Karpas-422 (cell line): ENCODE data around the gene MYH8. TPM values are rescaled to one million over a fixed set of nuclear protein-coding genes. Genes with fewer than 3 reads are reported as not detected.
A peak's percentile ranks its signal among the peaks of the same experiment; 100 is the strongest.

ENCODE experiments used
- DNase-seq: peaks from one replicate; pipeline ENCODE4 v3.0.0-alpha.2; 2015
- H2AFZ ChIP-seq: fragments of 200-600 bp; sonication (generic); 2 replicates; pipeline ENCODE4 v1.6.1; 2014; ENCODE audit warnings: antibody characterized with exemption, low read length, mixed read lengths
- H3K27ac ChIP-seq: fragments of 200-600 bp; sonication (generic); 2 replicates; pipeline ENCODE4 v1.5.1; 2014; ENCODE audit warnings: mild to moderate bottlenecking, low read length, moderate library complexity
- H3K27me3 ChIP-seq: fragments of 200-600 bp; sonication (generic); 2 replicates; pipeline ENCODE4 v1.6.1; 2014; ENCODE audit warnings: low read length, mixed read lengths
- H3K36me3 ChIP-seq: fragments of 200-600 bp; sonication (generic); 2 replicates; pipeline ENCODE4 v1.6.1; 2014; ENCODE audit warnings: low read length, mixed read lengths; ENCODE audit not compliant: insufficient read depth
- H3K4me1 ChIP-seq: fragments of 200-600 bp; sonication (generic); 2 replicates; pipeline ENCODE4 v1.6.1; 2014; ENCODE audit warnings: mild to moderate bottlenecking, low read length, mixed read lengths
- H3K4me2 ChIP-seq: fragments of 200-600 bp; sonication (generic); 2 replicates; pipeline ENCODE4 v1.6.1; 2014; ENCODE audit warnings: low read length, low read depth, mild to moderate bottlenecking; ENCODE audit not compliant: poor library complexity, severe bottlenecking
- H3K4me3 ChIP-seq: fragments of 200-600 bp; sonication (generic); 2 replicates; pipeline ENCODE4 v1.5.1; 2014; ENCODE audit warnings: mild to moderate bottlenecking, antibody characterized with exemption, low read length, mixed read lengths
- H3K79me2 ChIP-seq: fragments of 200-600 bp; sonication (generic); 2 replicates; pipeline ENCODE4 v1.6.1; 2014; ENCODE audit warnings: mild to moderate bottlenecking, low read length, mixed read lengths
- H3K9ac ChIP-seq: fragments of 200-600 bp; sonication (generic); 2 replicates; pipeline ENCODE4 v1.6.0; 2014; ENCODE audit warnings: low read length
- H3K9me2 ChIP-seq: fragments of 200-600 bp; sonication (generic), shearing (Covaris generic); replicated peaks from 2 replicates; pipeline ENCODE4 v1.6.0; 2014; ENCODE audit warnings: mild to moderate bottlenecking, low read length, moderate library complexity; ENCODE audit not compliant: insufficient read depth
- H3K9me3 ChIP-seq: fragments of 300-700, 200-600 bp; sonication (generic); 2 replicates; pipeline ENCODE4 v1.6.1; 2014; ENCODE audit warnings: low read length, mixed read lengths
- H4K20me1 ChIP-seq: fragments of 200-600 bp; sonication (generic); 2 replicates; pipeline ENCODE4 v1.6.1; 2014; ENCODE audit warnings: mild to moderate bottlenecking, antibody characterized with exemption, low read length, low read depth; ENCODE audit not compliant: insufficient read depth
- total RNA-seq: library from RNA; depleted of rRNA; stranded (reverse); fragments of >200 nt; shearing (Covaris generic); gene quantifications from 2 replicates; pipeline ENCODE4 v1.2.3, GENCODE V29; 2014; ENCODE audit warnings: low replicate concordance

Gene MYH8
- total RNA-seq, 1 experiment from 2014 or later: not detected

DNA sequence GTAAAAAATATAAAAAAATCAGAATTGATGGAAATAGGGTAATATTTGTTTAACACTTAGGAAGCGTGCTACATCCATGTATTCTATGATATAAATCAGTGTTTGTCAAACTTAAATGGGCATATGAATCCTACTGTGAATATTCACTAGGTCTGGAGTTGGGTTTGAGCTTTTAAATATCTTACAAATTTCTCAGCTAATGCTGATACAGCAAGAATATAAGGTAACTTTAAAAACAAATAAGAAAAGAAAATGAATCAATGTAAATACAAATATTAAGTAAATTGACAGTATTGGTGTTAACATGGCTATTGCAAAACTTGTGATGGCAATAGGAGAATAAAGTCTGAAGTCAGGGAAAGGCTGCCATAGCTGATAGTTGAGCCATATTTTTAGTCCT lies 52.5 kb downstream of the MYH8 start:
- Histone ChIP-seq H3K4me1 (no peaks in the 10 kb centered on the region), H3K79me2 (no peaks in the 10 kb centered on the region), H3K27me3 (no peaks in the 10 kb centered on the region; the same call in 1 of the 2 replicates), H3K9me3 (no peaks in the 10 kb centered on the region), H3K9me2 (no peaks in the 10 kb centered on the region), H3K36me3 (no peaks in the 10 kb centered on the region), H3K27ac (no peak overlapping the region), H2AFZ (no peak overlapping the region), H3K4me3 (no peak overlapping the region), H3K9ac (no peak overlapping the region), H4K20me1 (no peaks in the 10 kb centered on the region), H3K4me2 (no peak overlapping the region)
- DNase-seq: no peak

DNA sequence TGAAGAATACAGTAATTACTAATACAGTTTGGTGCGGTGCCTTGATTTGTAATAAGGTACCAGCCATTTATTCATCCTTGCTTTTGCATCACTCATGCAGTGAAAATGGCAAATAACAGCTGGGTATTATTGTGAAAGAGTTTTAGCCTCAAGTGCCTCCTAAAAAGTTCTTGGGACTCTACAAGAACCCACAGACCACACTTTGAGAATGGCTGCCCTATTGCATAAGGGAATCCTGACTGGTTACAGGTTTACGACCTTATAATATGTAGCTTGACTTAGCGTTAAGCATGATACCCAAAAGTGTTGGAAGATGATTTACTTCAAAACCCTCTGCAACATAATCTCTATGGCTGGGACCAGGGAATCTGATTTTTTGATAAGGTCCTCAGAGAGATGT lies 53.2 kb downstream of the MYH8 start:
- H3K27ac ChIP-seq: no peak overlapping the region
- no peaks in the 10 kb centered on the region for H3K9me3 ChIP-seq
- no peak for DNase-seq
- no peak overlapping the region for H3K9ac ChIP-seq
- no peak overlapping the region for H3K4me3 ChIP-seq
- no peaks in the 10 kb centered on the region; the same call in 1 of the 2 replicates for H3K27me3 ChIP-seq
- H3K79me2 ChIP-seq: no peaks in the 10 kb centered on the region
- H3K4me1 ChIP-seq: no peaks in the 10 kb centered on the region
- no peaks in the 10 kb centered on the region for H4K20me1 ChIP-seq
- no peaks in the 10 kb centered on the region for H3K9me2 ChIP-seq
- no peaks in the 10 kb centered on the region for H3K36me3 ChIP-seq
- no peak overlapping the region for H3K4me2 ChIP-seq
- no peak overlapping the region for H2AFZ ChIP-seq

DNA sequence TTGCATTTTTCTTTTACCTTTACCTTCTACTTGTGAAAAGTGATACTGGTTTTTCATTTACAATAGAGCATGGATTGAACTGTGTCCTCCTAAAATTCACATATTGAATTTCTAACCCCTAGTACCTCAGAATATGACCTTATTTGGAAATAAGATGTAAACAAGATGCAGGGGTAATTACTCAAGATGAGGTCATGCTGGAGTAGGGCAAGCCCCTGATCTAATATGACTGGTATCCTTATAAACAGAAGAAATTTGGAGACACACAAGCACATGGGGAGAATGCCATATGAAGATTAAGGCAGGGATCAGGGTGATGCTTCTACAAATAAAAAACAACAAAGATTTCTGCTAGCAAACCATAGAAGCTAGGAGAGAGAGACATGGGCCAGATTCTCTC lies 61.2 kb downstream of the MYH8 start:
- H3K79me2 ChIP-seq: no peaks in the 10 kb centered on the region
- H3K27ac ChIP-seq: no peak overlapping the region
- no peaks in the 10 kb centered on the region for H3K36me3 ChIP-seq
- no peaks in the 10 kb centered on the region for H3K27me3 ChIP-seq
- H2AFZ ChIP-seq: no peak overlapping the region
- DNase-seq: no peak
- H3K9me3 ChIP-seq: no peaks in the 10 kb centered on the region
- H3K4me2 ChIP-seq: no peak overlapping the region
- H3K4me3 ChIP-seq: no peak overlapping the region
- H3K9ac ChIP-seq: no peak overlapping the region
- no peaks in the 10 kb centered on the region for H3K4me1 ChIP-seq
- H4K20me1 ChIP-seq: no peaks in the 10 kb centered on the region
- no peaks in the 10 kb centered on the region for H3K9me2 ChIP-seq

DNA sequence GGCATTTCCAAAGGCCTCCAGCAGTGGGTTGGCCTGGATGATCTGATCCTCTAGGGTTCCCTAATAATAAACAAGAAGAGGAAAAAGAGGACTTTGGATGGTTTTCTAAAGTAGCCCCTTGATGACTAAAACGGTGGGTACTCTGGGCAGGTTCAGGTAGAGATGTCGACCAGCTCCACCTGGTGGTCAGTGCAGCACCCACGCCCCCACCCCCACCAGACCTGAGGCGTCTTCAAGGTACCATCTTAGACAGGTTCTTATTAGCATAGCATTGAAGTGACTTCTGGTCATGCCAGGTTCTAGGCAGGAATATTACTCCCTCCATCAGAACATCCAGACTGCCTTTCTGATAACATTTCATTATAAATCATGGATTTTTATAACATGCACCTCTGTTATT lies 64.0 kb downstream of the MYH8 start:
- Histone ChIP-seq H3K27ac (no peak overlapping the region), H4K20me1 (no peaks in the 10 kb centered on the region), H3K79me2 (no peaks in the 10 kb centered on the region), H3K4me3 (no peak overlapping the region), H3K4me2 (no peak overlapping the region), H3K4me1 (peaks cover 4% of the 10 kb centered on the region), H3K9me3 (no peaks in the 10 kb centered on the region), H3K36me3 (no peaks in the 10 kb centered on the region), H3K9me2 (no peaks in the 10 kb centered on the region), H3K9ac (no peak overlapping the region), H3K27me3 (no peaks in the 10 kb centered on the region), H2AFZ (no peak overlapping the region)
- DNase-seq: peak; percentile 75

DNA sequence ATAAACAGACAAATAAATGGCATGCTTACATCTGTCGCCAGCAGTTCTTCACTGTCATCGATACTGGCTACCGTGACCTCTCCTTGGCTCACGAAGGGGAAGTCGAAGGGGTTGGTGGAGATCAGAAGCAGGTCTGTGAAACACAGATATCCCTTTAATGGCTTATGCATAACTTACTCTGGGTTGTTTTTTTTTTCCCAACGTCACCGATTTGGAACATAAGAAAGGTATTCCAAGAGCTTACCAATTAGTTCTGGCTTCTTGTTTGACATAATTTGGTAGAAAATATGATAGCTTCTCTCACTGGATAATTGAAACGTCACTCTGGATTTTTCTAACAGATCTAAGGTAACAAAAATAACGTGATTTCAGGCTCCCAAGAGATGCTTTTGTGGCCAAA lies 67.1 kb downstream of the MYH8 start:
- H3K79me2 ChIP-seq: no peaks in the 10 kb centered on the region
- no peaks in the 10 kb centered on the region for H3K27me3 ChIP-seq
- H4K20me1 ChIP-seq: no peaks in the 10 kb centered on the region
- peaks cover 4% of the 10 kb centered on the region for H3K4me1 ChIP-seq
- no peaks in the 10 kb centered on the region for H3K9me3 ChIP-seq
- no peaks in the 10 kb centered on the region for H3K9me2 ChIP-seq
- H2AFZ ChIP-seq: no peak overlapping the region
- no peak overlapping the region for H3K9ac ChIP-seq
- no peak for DNase-seq
- no peak overlapping the region for H3K27ac ChIP-seq
- no peak overlapping the region for H3K4me3 ChIP-seq
- H3K36me3 ChIP-seq: no peaks in the 10 kb centered on the region
- no peak overlapping the region for H3K4me2 ChIP-seq

DNA sequence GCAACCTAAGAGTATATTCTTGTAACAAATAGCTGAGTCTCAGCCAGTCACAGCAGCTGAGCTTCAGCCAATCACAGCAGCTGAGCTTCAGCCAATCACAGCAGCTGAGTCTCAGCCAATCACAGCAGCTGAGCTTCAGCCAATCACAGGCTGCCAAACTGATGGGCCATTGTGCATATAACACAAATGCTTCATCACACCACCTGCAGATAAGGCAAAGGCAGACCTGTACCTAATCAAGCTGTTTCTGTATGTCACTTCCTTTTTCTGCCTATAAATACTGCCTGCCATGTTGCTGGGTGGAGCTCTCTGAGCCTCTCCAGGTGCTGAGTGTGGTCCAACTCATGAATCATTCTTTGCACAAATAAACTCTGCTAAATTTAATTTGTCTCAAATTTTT lies 68.9 kb downstream of the MYH8 start:
- H3K4me3 ChIP-seq: no peak overlapping the region
- H3K36me3 ChIP-seq: no peaks in the 10 kb centered on the region
- H3K9ac ChIP-seq: no peak overlapping the region
- no peak overlapping the region for H2AFZ ChIP-seq
- H3K27me3 ChIP-seq: no peaks in the 10 kb centered on the region
- no peak overlapping the region for H3K27ac ChIP-seq
- peak; percentile 78 for DNase-seq
- no peak overlapping the region for H3K4me2 ChIP-seq
- H3K9me2 ChIP-seq: no peaks in the 10 kb centered on the region
- H3K4me1 ChIP-seq: peaks cover 4% of the 10 kb centered on the region
- no peaks in the 10 kb centered on the region for H4K20me1 ChIP-seq
- H3K9me3 ChIP-seq: no peaks in the 10 kb centered on the region
- no peaks in the 10 kb centered on the region for H3K79me2 ChIP-seq

DNA sequence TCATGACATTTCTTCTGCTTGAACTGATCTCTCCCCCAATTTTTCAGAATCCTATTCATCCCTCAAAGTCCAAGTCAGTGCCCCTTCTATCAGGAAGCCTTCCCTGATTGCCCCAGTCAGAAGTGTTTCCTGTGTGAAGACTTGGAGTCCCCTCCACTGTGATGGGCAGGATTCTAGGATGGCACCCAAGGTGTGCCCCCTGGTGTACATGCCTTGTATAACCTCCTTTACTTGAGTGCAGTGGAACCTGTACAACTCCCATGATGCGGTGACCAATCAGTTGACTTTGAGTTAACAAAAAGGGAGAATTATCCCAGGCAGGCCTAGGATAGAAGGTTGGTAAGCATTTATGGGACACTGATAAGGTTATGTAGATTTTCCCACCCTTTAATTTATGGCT lies 72.3 kb downstream of the MYH8 start:
- no peaks in the 10 kb centered on the region for H3K9me3 ChIP-seq
- no peak overlapping the region for H3K27ac ChIP-seq
- H3K4me3 ChIP-seq: no peak overlapping the region
- H4K20me1 ChIP-seq: no peaks in the 10 kb centered on the region
- no peak overlapping the region for H2AFZ ChIP-seq
- no peaks in the 10 kb centered on the region for H3K27me3 ChIP-seq
- peak; percentile 82 for DNase-seq
- no peak overlapping the region for H3K9ac ChIP-seq
- no peaks in the 10 kb centered on the region for H3K36me3 ChIP-seq
- no peak overlapping the region for H3K4me2 ChIP-seq
- H3K79me2 ChIP-seq: no peaks in the 10 kb centered on the region
- H3K9me2 ChIP-seq: no peaks in the 10 kb centered on the region
- H3K4me1 ChIP-seq: peaks cover 21% of the 10 kb centered on the region

DNA sequence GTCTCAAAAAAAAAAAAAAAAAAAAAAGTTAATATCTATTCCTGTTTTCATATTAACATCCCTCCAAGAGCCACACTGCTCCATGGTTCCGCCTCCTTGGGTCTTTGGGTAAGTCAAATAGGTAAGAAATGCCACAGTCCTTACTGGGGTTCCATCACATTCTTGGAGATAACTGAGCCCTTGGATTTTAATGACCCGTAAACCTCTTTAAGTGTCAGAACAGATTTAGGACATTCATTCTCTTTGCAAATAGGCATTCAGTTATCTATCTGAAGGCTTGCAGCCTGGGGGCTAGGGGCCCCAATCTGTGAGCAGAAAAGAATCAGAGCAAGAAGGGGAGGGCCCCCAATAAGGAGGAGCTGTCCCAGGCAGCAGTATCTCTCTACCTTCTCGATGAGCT lies 76.9 kb downstream of the MYH8 start:
- Histone ChIP-seq H3K27ac (no peak overlapping the region), H4K20me1 (no peaks in the 10 kb centered on the region), H3K27me3 (no peaks in the 10 kb centered on the region), H3K4me1 (peaks cover 17% of the 10 kb centered on the region), H3K4me2 (no peak overlapping the region), H3K79me2 (no peaks in the 10 kb centered on the region), H3K9me3 (no peaks in the 10 kb centered on the region), H3K4me3 (no peak overlapping the region), H3K9me2 (no peaks in the 10 kb centered on the region), H3K36me3 (no peaks in the 10 kb centered on the region), H2AFZ (no peak overlapping the region), H3K9ac (no peak overlapping the region)
- DNase-seq: no peak
